SH-SY5Y (cell line): ENCODE results near the gene SKOR2.

Experiments used
- GATA2 ChIP-seq: IDR thresholded peaks from 2 replicates; pipeline ENCODE4 v1.6.1; 2011; ENCODE audit warnings: mild to moderate bottlenecking, low read depth, low read length
- GATA3 ChIP-seq: IDR thresholded peaks from 2 replicates; pipeline ENCODE4 v1.6.1; 2011; ENCODE audit warnings: low read depth, mild to moderate bottlenecking, low read length, moderate library complexity

Gene SKOR2

DNA sequence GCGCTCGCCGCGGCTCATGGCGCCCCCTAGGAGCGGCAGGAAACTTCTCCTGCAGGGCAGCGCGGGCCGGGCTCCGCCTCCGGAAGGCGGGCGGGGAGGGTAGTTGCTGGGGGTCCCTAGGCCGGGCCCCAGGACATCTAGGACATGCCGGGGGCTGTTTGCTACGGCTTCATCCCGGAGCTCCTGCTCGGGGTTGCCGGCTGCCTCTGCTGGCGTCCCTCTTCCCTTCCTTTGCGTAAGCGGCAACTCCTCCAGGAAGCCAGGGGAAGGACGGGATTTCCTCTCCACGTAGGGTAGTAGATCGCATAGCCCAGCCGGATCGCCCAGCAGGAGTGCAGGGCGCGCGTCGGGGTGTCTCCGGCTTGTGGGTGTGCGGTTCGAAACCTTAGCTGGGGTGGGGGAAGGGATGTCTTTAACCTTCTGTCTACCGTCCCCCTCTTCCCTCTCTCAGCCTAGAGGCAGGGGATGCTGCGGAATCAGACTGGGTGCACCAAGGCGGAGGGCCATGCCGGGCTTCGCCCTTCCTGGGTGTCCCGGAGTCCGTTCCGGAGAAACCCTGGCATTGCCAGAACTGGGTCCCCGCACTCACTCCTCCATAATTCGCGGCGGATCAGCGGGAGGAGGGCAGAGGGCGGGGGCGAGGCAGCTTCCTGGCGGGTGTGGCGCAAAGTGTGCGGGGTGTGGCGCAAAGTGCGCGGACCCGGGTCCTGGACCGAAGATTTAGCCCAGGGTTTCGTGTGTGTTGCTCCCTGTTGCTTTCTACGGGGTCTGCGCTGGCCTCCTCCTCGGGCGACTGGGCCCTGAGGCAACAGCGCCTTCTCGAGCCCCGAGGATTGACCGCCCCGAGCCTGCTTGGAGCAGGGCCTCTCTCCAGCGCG, 12.2 kb upstream of the SKOR2 start:
- TF ChIP-seq GATA3 (no peak), GATA2 (no peak)

DNA sequence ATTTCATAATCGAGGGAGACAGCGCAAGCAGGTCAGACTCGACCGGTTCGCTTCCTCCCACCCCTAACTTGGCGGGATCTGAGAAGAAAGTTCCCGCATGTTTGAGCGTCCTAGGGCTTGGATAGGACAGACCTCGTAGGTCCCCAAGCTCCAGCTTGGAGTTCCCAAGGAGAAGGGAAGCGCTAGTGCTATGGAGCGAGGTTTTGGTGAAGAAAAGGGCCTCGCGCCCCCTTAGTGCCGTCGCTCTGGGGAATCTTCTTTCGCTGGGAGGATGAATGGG, 11.6 kb upstream of the SKOR2 start:
- no peak for TF ChIP-seq GATA3
- TF ChIP-seq GATA2, result no peak

DNA sequence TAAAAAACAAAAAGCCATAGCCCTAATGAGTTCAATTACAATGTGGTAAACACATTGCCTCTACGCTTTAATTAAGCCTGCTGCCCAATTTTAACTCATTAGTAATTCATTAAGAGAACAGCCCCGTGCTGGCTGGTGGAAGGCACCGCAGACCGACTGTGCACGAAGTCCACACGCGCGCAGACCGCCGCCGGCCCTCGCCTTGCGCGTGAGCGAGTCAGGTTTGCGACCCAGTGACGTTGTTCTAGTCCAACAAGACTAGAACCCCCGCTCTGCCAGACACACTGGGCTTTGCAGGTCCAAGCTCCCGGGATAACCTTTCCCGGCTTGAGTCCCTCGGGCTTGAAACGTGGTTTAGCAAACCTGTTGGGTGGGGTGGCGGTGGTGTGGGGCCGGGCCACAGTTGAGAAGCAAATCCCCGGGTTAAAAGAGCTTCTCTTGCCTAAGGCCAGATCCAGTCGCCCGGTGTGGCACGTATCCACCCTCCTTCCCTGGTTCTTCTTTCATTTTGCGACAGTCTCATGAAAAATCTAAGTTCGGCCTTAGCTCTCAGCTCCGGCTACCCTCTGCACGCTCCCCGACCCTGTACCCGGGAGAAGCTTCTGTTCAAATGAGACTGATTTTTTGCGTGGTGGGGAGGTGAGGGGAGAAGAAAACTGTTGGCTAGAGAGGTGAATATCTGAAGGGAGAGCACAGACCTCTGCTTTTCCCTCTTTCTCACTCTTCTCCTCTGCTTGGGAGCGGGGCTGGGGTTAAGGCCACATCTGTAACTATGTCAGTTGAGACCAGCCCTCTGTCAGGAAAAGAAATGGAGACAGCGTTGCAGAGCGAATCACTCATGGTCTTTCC, 11.1 kb upstream of the SKOR2 start:
- TF ChIP-seq GATA3, result no peak
- no peak for TF ChIP-seq GATA2

DNA sequence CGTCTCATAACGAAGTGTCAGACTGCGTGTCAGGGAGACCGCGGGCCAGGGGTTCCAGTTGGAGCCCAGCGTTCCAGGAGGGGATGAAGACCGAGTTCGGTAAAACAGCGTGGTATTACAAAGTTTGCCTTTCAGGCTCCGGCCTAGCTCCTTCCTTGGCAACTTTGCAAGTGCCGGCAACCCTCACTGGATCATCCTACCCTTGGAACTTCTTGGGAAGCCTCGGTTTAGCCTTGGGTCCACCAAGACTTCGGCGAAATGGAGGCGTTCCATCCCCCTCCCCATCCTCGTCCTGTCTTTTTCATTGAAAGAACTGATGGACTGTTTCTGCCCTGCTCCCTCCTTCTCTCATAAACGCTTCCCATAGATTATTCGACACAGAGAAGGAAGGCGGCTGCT, 10.4 kb upstream of the SKOR2 start:
- no peak for TF ChIP-seq GATA3
- TF ChIP-seq GATA2, result no peak

DNA sequence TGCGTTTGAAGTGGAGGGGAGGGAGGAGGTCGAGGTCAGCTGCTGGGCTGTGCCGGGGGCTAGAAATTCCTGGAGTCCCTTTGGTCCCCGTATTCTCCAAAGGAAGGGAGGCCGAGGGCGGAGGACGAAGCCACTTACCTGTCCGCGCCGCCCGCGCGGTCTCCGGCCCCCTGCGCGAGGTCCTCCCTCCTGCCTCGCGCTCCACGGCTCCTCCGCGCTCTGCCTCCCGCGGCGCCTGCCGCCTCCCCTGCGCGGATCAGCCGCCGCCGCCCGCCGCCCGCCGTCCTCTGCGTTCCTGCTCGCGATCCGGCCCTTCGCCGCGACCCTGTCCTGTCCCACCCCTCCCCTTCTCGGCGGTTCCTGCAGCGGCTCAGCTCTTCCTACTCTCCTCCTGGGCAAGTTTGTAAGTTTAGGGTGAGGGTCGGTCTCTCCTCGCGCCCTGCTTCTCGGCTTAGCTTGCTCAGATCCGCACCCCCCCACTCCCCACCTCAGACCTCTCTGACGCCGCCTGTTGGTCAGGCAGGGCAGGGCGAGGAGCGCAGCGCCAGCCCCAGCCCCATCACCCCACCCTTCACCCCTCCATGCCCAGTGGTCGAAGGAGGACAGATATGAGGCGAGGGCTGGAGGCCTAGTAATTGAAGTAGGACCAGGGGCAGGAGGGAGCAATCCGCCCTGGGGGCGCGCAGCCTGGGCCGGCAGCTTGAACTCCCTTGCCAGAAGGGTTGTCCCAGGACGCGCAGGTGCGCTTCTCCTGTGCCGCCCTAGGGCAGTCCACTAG, 9.7 kb upstream of the SKOR2 start:
- TF ChIP-seq GATA2, result no peak
- no peak for TF ChIP-seq GATA3

DNA sequence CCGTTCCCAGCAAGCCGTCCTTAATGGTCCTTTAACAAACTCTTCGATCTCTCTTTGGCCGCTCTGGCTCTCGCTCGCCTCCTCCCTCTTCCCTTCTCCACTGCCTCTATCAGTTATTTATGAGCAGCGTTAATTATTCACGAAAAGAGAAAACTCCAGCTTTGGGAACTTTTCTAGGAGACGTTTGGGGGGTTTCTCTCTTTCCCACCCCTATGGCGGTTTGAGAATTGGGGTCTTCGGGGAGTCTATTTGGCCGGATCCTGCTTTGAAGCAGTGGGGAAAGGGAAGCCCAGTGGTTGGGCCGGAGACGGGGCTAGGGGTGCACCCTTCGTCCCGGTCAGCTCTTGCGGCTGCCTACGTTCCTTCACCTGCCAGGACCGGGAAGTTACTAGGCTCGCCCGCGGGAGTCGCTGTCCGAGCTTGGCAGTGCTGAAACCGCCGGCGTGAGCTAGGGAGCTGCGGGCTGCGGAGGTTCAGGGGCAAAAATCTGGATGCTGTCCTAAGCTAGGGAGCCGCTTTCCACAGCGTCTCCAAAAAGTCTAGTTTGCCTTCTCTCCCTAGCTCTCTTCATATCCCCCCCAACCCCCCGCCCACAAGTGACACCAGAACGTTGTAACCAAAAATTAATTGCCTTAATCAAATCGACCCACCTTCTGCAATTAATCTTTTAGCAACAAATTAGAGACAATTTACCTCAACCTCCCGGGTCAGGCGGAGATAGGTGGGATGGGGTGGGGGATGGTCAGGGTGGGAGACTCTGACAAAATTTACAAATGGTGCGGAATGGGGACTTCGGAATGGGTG, 8.9 kb upstream of the SKOR2 start:
- no peak for TF ChIP-seq GATA3
- TF ChIP-seq GATA2, result no peak

DNA sequence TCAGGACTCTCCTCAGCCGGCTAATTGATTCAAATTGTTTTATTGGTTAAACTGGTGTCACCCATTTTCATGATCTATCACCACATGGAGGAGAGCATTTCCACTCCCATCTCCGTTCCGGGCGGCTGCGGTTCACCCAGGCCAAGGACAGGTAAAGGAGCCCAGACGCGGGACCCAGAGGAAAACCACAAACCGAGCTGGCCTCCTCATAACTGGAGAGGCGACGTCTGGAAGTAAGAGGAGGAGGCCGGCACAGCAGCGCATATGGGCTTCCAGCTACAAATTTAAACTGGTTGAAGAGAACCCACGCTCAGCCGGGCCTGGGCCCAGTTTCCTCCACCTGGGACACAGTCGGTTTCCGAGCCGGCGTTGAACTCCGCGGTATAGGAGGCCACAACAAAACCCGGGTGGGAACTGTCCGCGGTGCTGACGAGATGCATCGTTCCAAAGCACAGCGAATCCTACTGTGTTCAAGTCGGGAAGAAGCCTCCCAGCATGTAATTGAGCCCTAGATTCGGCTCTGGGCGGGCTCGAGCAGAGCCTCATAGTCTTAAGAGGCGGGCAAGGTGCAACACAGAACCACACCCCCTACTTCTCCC, 3.0 kb upstream of the SKOR2 start:
- TF ChIP-seq GATA3, result no peak
- no peak for TF ChIP-seq GATA2

DNA sequence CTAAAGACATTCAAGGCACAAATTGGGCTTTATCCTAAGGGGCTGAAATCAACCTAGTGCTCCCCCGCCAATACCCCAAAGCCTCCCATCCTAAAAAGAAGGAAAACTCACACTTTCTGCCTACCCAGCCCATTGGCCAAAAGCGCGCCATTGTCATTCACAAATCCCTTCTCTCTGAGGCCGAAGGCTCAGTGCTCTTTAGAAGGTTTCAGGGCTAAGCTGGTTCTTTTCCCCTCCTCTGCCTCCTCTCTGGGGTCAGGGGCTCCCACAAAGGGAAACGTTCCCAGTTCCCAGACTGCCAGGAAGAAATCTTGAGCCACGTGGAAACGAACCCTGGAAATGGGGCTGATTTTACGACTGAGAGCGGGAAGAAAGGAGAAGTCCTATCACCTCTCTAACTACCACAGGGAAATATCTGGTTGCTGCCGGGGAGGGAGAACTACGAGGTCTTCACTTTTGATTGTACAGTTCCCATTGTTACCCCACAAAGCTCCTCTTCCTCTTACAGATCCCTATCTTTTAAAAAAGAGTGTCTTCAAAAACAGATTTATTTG, 1.7 kb upstream of the SKOR2 start:
- TF ChIP-seq GATA2, result no peak
- no peak for TF ChIP-seq GATA3

DNA sequence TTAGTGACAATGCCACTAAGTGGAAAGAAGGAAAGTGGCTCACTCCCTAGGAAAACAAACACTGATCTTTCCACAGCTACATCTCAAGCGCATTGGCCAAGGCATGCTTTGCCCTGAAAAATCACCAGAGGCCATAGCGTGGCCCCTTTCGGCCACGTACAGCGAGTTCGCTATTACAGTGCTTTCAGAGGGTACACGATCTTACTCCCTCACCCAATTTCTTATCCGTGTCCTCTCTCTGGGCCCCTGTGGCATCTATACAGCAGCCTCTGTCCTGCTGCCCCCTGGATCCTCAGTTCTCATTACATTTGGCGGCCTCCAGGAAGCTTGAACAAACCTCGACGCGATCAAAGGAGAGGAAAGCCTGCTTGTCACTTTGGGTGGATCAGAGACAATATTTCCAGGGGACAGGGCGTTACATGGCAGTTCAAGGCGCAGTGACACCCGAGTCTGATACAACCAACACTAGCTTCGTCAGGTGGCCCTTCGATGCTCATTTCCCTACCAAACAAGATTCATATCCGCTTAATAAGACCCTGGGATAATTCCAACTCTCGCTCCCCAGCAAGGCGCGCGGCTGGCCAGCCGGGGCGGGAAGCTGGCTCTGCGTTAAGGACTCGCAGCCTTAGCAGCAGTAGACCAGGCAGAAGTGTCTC, 941 bp downstream of the SKOR2 start:
- no peak for TF ChIP-seq GATA3
- TF ChIP-seq GATA2, result no peak

DNA sequence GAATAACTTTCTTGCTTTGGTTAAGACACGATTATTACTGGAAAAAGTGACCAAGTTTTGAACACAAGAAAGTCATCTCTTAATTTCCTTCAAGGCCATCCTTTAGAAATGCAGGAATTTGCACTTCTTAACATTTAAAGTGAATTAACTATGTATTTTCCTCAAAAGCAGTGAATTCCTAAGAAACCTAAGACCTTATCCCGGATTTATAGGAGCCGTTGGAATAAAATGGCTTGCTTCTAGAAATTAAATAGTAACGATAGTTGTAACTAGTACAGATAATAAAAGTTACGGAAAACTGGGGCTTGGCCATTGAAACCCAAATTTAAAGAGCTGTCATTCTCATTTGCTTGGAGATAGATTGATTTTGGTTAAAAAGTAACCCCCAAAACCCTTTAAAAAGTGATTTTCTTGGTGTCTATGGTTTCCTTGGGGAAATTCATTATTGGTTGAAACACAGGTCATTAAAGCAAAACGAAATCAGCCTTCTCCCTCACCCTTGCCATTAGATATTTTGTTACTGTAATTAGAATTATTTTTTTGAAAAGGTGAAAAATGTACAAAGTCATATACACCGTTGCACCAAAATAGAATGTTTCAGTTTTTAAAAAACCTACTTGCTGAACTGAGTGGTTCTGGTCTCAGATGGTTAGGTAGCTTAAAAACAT, 2.0 kb downstream of the SKOR2 start:
- TF ChIP-seq GATA3, result no peak
- TF ChIP-seq GATA2, result no peak

DNA sequence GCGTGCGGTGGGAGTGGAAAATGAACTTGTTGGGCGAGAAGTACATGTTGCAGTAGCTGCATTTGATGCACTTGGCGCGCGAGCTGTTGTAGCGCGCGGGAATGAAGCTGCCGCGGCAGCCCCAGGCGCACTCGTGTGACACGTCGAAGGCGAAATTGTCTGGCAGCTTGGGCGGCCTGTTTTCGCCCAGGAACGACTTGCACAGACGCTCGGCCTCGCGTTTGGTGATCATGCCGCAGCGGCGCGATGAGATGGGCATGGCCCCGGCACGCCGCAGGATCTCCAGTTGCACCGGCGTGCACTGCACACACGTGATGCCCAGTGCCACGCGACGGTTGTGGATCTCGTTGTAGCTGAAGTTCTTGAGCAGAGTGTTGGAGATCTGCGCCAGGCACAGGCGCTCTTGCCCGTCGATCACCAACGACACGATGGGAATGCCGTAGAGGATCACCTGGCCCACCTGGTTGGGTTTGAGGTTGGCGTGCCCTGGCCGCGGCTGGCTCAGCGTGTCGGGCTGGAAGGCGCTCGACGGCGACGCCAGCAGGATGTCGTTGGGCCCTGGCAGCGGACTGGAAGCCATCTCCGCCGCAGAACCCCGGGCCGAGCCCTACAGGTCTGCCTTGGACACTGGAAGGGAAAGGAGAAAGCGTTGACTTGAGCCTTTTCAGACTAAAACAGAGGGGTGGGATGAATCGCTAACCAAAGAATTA, 2.7 kb downstream of the SKOR2 start:
- no peak for TF ChIP-seq GATA3
- no peak for TF ChIP-seq GATA2

DNA sequence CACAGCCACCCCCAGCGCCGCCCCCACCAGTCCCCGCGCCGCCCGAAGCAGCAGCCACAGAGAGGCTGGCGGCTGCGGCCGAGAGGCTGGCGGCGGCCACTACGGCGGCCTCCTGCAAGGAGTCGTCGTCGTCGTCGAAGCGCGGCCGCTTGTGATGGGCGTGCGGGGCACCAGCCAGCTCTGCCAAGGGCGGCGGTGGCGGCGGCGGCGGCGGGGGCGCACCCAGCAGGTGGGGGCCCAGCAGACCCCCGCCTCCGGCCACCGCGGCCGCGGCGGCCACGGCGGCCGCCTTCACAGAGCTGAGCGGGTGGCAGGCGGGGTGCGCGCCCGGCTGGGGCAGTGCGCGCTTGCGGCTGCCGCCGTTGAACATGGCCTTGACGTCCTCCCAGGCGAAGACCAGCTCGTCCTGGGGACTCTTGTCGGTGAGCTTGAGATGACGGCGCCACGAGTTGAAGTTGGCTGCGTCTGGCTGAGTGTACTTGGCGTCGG, 3.3 kb downstream of the SKOR2 start:
- TF ChIP-seq GATA2 (no peak), GATA3 (no peak)
